HG02885 (cell line): ENCODE results near the gene PADI3.

Source experiments
- ATAC-seq: cut with Tn5 transposase; IDR thresholded peaks from one replicate; pipeline ENCODE4 v1.9.1; 2021; ENCODE audit warnings: mild to moderate bottlenecking; ENCODE audit not compliant: unreplicated experiment, poor library complexity

The PADI3 gene

DNA sequence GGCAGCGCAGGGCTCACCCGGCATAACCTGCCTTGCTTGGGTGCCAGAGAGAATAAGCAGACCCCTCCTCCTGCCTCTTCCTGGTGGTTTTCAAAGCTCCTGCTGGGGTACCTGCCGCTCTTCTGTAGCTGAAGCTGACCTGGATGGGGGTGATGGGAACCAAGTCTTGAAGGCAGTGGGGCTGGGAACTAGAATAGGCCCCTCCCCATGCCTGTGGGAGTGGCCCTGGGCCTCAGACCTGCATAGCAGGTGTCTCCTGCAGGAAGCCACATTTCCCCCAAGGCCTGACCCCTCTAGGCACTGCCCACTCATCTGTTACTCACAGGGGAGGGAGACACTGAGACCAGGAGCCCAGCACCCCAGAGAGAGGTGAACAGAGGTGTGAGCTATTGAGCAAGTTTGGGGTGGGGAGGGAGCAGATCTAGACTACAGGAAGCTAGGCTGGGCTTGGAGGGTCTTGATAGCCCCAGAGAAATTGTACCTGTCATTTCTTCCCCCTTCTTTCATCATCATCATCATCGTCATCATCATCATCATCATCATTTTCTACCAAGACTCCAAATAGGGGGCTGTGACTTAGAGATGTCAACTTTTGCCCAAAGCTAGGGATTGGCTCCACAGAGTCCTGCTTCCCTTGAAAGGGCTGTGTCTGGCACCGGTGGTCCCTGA is 33.9 kb upstream of the PADI3 start:
- no peak for ATAC-seq

DNA sequence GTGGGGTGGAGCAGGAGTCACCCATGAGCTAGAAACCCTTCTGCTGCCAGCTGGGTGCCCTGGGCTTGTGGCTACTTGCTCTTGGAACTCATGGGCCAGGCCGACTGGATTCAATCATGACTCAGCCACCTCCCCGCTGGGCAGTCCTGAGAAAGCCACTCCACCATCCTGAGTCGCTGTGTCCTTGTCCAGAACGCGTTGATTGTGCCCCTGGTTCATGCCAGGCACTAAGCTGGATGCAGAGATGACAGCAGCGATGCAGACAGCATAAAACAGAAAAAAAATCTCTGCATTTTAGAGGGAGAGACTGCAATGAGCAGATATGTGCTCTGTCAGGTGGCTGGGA is 33.4 kb upstream of the PADI3 start:
- ATAC-seq = no peak

- ATAC-seq = no peak
Observed at GRCh38 chr1:17216078-17216477, 32.8 kb upstream of the PADI3 start.

- ATAC-seq = no peak
Observed at GRCh38 chr1:17217607-17218006, 31.3 kb upstream of the PADI3 start.

DNA sequence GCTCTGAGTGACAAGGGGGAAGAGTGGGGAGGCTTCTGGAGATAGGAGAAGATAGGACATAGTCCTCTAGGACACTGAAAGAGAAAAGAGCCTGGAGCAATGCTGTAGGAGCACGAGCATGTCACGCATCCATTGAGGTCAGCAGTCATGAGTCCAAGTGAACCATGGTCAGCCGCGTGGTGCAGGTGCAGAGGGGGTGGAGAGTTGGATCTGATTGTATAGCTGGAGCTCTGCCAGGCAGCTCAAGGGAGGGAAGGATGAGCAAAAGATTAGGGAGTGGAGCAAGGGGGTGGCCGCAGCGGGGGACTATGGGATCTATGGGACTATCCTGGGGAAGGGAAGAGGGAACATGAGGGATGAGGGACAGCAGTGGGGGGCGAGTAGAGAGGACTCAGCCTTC is 30.0 kb upstream of the PADI3 start:
- ATAC-seq = no peak

DNA sequence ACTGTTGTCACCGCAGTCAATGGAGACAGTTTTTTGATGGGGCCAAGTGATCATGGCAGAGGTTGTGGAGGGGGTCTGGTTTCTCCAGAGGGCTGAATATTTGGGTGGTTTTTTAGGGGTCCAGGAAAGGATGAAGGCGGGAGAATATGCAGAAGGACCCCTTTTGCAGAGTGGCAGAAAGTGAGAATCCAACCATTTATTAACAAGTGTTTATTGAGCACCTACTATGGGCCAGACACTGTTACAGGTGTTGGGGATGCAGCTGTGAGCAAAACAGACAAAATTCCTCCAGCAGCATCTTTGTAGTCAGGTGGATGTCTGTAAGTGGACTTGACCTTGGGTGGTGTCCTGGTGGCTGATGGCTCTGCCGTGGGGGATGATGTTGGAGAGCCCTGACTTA is 28.6 kb upstream of the PADI3 start:
- ATAC-seq = no peak

- ATAC-seq = no peak
Observed at GRCh38 chr1:17222557-17222956, 26.3 kb upstream of the PADI3 start.

DNA sequence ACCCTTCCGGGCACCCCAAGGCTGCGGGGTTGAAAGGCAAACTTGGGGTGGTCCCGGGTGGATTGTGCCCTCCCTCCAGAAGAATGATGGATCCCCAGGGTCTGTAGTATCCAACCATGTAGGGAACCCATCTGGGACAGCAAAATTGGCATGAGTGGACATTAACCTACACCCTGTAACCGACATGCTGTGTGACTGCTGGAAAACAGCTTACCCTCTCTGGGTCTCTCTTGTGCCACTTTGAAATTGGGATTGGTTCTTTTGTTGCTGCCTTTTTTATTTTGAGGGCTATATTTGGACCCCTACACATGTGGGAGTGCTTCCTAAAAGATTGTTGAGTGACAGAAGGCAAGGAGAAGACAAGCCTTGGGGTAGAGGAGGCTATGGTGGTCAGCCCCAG is 24.5 kb upstream of the PADI3 start:
- no peak for ATAC-seq

- no peak for ATAC-seq
Observed at GRCh38 chr1:17225140-17225539, 23.8 kb upstream of the PADI3 start.

- no peak for ATAC-seq
Observed at GRCh38 chr1:17227358-17227915, 21.5 kb upstream of the PADI3 start.

- ATAC-seq = no peak
Observed at GRCh38 chr1:17228619-17229018, 20.3 kb upstream of the PADI3 start.

GRCh38 chr1:17229379-17229778 is 19.5 kb upstream of the PADI3 start:
- ATAC-seq = no peak

- no peak for ATAC-seq
Observed at GRCh38 chr1:17230106-17230505, 18.8 kb upstream of the PADI3 start.

DNA sequence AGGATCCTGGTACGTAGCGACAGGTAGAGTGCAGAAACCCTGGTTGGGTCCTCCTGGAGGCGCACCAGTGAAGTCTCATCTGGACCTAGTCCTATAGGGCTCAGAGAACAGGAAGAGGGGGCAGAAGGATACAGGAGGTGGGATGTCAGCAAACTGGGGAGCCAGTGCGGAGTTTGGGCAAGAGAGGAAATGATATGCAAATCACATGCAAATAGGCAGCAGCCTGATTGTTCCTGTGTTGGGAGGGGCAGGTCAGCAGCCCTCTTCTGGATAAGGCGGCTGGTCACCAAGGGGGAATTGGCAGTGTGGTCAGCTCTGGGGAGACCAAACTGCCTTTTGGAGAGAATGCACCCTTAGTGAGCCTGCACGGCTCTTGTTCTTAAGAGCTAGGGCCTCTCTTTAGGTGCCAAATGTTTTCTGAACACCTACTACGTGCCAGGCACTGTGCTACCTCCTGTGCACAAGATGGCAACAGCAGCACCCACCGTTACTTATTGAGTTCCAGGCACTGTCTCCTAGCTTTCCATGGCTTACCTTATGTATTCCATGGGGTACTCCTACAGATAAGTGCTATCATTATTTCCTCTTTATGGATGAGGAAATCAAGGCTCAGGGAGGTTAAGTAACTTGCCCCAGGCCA is 18.1 kb upstream of the PADI3 start:
- ATAC-seq = no peak

DNA sequence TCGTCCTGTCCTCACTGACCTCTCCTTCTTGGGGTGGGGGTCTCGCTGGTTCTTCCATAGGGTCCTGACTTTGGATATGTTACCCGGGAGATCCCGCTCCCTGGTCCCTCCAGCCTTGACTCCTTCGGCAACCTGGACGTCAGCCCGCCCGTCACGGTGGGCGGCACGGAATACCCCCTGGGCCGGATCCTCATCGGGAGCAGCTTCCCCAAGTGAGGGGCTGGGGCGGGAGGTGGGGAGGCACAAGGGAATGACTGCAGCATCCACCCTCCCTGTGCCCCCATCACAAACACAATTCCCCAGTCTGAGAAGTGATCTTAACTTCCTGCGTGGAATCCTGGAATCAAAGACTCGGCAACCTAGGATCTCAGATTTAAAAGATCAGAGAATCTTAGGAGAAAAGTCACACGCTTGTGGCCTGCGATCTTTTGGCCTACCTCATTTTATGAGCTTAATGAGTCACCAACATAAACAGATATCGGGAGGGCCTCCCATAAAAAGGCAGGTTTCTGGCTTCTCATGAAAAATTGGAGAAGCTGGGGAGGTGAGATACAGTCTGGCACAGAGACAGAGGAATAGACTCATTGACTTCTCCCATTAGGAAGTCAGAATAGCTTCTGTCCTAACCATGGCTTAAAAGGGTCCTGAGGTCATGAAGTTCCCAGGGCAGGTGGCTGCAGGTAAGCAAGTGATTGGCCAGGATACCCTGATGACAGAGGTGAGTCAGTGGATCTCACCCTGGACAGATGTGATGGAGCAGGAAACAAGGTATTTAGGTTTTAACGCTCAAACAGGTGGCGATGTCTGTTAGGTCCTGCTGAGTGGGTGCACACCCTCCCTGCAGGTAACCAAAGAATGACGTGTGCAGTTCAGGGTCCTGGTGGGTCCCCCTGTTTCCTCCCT is 15.9 kb upstream of the PADI3 start:
- ATAC-seq = no peak

- ATAC-seq = no peak
Observed at GRCh38 chr1:17233675-17234320, 15.1 kb upstream of the PADI3 start.

DNA sequence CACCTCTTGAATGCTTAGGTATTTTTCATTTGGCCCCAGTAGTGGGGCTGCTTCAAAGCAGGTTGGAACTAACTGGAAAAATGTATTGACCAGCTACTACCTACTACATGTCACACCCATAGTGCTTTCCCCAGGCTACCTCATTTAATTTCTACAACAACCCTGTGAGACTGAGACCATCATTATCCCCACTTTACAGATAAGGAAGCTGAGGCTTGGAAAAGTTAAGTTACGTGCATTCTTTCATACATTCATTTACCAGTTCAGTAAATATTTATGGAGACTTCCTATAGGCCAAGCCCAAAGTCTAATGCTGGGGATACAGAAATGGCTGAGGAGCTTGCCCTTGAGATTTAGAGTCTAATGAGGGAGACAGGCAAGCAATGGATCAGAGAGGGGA is 14.5 kb upstream of the PADI3 start:
- no peak for ATAC-seq

- no peak for ATAC-seq
Observed at GRCh38 chr1:17235135-17235885, 13.6 kb upstream of the PADI3 start.

DNA sequence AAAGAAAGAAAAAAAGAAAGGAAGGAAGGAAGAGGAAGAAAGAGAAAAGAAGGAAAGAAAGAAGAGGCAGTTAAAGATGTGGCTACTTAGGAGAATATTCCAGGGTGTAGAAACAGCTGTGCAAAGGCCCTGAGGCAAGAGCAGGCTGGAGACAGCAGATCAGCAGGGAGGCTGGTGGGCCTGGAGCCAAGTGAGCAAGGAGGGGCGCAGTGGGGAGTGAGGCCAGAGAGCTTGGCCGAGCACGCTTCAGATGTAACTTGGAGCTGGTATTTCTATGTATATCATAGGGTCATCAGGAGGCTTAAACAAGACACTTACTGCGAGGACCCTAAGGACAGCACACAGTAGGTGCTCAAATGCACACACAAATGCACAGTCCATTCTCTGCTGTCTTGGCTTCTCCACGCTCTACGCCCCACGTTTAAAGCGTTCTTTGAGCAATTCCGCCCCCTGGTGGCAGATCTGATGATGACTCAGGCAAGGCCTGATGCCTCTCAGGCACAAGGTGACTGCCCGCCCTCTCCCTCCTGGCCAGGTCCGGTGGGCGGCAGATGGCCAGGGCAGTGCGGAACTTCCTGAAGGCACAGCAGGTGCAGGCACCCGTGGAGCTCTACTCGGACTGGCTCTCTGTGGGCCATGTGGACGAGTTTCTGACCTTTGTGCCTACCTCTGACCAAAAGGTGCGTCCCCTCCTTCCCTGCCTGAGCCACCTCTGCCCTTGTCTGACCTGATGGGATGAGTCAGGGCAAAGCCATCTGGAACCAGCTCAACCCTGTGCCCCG is 11.9 kb upstream of the PADI3 start:
- ATAC-seq = no peak
